Nephron progenitor cell (in vitro differentiated cells): ENCODE measurements around the gene TMEM120B.
"Not testable (repeated sequence)": the region's sequence is repeated elsewhere in the genome, so short reads cannot be mapped to it uniquely, and the experiment has no call there.

Experiments used
- DNase-seq: peaks from one replicate; pipeline ENCODE4 v3.0.0; 2021
- H3K27ac Mint-ChIP-seq: 2 replicates; pipeline ENCODE4 v1.8.0; 2021; ENCODE audit warnings: mild to moderate bottlenecking, moderate library complexity, mixed read lengths
- H3K27me3 Mint-ChIP-seq: 2 replicates; pipeline ENCODE4 v1.8.0; 2021; ENCODE audit warnings: mild to moderate bottlenecking, low read depth, mixed read lengths; ENCODE audit not compliant: poor library complexity
- H3K36me3 Mint-ChIP-seq: 2 replicates; pipeline ENCODE4 v1.8.0; 2021; ENCODE audit warnings: low read depth, mixed read lengths
- H3K4me1 Mint-ChIP-seq: 2 replicates; pipeline ENCODE4 v1.8.0; 2021; ENCODE audit warnings: mixed read lengths
- H3K4me3 Mint-ChIP-seq: 2 replicates; pipeline ENCODE4 v1.8.0; 2021; ENCODE audit warnings: mild to moderate bottlenecking, moderate library complexity, mixed read lengths
- H3K9me3 Mint-ChIP-seq: 2 replicates; pipeline ENCODE4 v1.8.0; 2021; ENCODE audit warnings: mild to moderate bottlenecking, moderate library complexity, mixed read lengths
- CTCF ChIP-seq: fragments of 200-600 bp; sonication (generic); IDR thresholded peaks from 2 replicates; pipeline ENCODE4 v1.5.0; 2021; ENCODE audit warnings: antibody characterized with exemption

TMEM120B gene

GRCh38 chr12:121788176-121788818 is 75.7 kb downstream of the TMEM120B start:
- Mint-ChIP-seq H3K27me3 (peaks cover 11% of the 10 kb centered on the region), H3K9me3 (no peaks in the 10 kb centered on the region), H3K4me1 (peaks cover 44% of the 10 kb centered on the region), H3K27ac (no peak overlapping the region), H3K36me3 (peaks cover 5% of the 10 kb centered on the region), H3K4me3 (no peak overlapping the region)
- no peak for TF ChIP-seq CTCF
- DNase-seq: no peak

GRCh38 chr12:121789233-121789781 is 76.8 kb downstream of the TMEM120B start:
- Mint-ChIP-seq H3K27me3 (peaks cover 11% of the 10 kb centered on the region), H3K4me3 (peak overlapping the region; percentile 41), H3K9me3 (no peaks in the 10 kb centered on the region), H3K36me3 (no peaks in the 10 kb centered on the region), H3K4me1 (peaks cover 40% of the 10 kb centered on the region), H3K27ac (no peak overlapping the region)
- no peak for DNase-seq
- TF ChIP-seq CTCF: no peak

- TF ChIP-seq CTCF: no peak
- H3K9me3 Mint-ChIP-seq: no peaks in the 10 kb centered on the region
- peaks cover 48% of the 10 kb centered on the region for H3K4me1 Mint-ChIP-seq
- H3K27me3 Mint-ChIP-seq: peaks cover 11% of the 10 kb centered on the region
- peak overlapping the region; percentile 41 for H3K4me3 Mint-ChIP-seq
- peaks cover under 1% of the 10 kb centered on the region for H3K36me3 Mint-ChIP-seq
- peak; percentile 70 for DNase-seq
- no peak overlapping the region for H3K27ac Mint-ChIP-seq
Observed at GRCh38 chr12:121789800-121790728, 77.5 kb downstream of the TMEM120B start.

- not testable (repeated sequence) for DNase-seq, H3K27ac Mint-ChIP-seq, H3K36me3 Mint-ChIP-seq, H3K4me3 Mint-ChIP-seq, H3K9me3 Mint-ChIP-seq
- H3K27me3 Mint-ChIP-seq: peaks cover 11% of the 10 kb centered on the region
- H3K4me1 Mint-ChIP-seq: peaks cover 52% of the 10 kb centered on the region
Observed at GRCh38 chr12:121790785-121791184, 78.2 kb downstream of the TMEM120B start.

- H3K27me3 Mint-ChIP-seq: peaks cover 9% of the 10 kb centered on the region
- peaks cover 62% of the 10 kb centered on the region for H3K4me1 Mint-ChIP-seq
- H3K27ac Mint-ChIP-seq: no peak overlapping the region
- TF ChIP-seq CTCF: no peak
- H3K9me3 Mint-ChIP-seq: no peaks in the 10 kb centered on the region
- no peak for DNase-seq
- peak overlapping the region; percentile 82 for H3K4me3 Mint-ChIP-seq
- peaks cover 4% of the 10 kb centered on the region for H3K36me3 Mint-ChIP-seq
Observed at GRCh38 chr12:121791671-121792551, 79.4 kb downstream of the TMEM120B start.
